ENCODE results near the gene KYNU. TPM values are rescaled to one million over a fixed set of nuclear protein-coding genes. Genes with fewer than 3 reads are reported as not detected.

KYNU gene
- total RNA-seq, 1 experiment from 2014 or later = 0.37 TPM

GRCh38 chr2:142875652-142876051, 1.8 kb upstream of the KYNU start:
- H3K4me3 Mint-ChIP-seq = no peak overlapping the region
- Histone ChIP-seq H3T11ph (ENCODE audit: low read length) (no peak overlapping the region), H4K20me1 (ENCODE audit: control insufficient read depth, insufficient read depth, insufficient read length) (no peaks in the 10 kb centered on the region), H4K91ac (ENCODE audit: insufficient read length, low read depth, low read length) (no peak overlapping the region), H2BK15ac (ENCODE audit: low read depth, low read length) (no peak overlapping the region), H3K23ac (ENCODE audit: insufficient read length, low read depth, low read length) (no peak overlapping the region), H2AK5ac (ENCODE audit: insufficient read length, low read length) (no peak overlapping the region), H3K9me3 (ENCODE audit: control insufficient read depth, low read depth, low read length) (no peaks in the 10 kb centered on the region), H3K4me2 (ENCODE audit: insufficient read depth, insufficient read length, low read length) (no peak overlapping the region), H2AFZ (ENCODE audit: low read length) (no peak overlapping the region), H2BK5ac (ENCODE audit: insufficient read length, low read length) (no peak overlapping the region), H4K5ac (ENCODE audit: insufficient read length, low read depth, low read length) (no peak overlapping the region), H3K4me1 (ENCODE audit: insufficient read depth, low read length) (no peaks in the 10 kb centered on the region), H3K14ac (ENCODE audit: insufficient read depth, low read length) (no peak overlapping the region), H3K23me2 (ENCODE audit: insufficient read length, low read depth, low read length, poor library complexity, severe bottlenecking) (no peaks in the 10 kb centered on the region), H3K79me1 (ENCODE audit: insufficient read depth, low read depth, low read length, poor library complexity, severe bottlenecking) (no peaks in the 10 kb centered on the region), H3K27ac (ENCODE audit: insufficient read length, low read depth, low read length) (no peak overlapping the region), H3K79me2 (ENCODE audit: insufficient read depth, low read length) (no peaks in the 10 kb centered on the region), H2BK120ac (ENCODE audit: low read depth, low read length, poor library complexity, severe bottlenecking) (no peak overlapping the region), H3K18ac (ENCODE audit: insufficient read length, low read depth, low read length) (no peak overlapping the region), H3K4ac (ENCODE audit: low read depth, low read length) (no peak overlapping the region), H2BK12ac (ENCODE audit: insufficient read length, low read depth, low read length) (no peak overlapping the region), H2BK20ac (ENCODE audit: low read depth, low read length, poor library complexity, severe bottlenecking) (no peak overlapping the region), H4K8ac (replicated peaks; ENCODE audit: insufficient read length, low read depth, low read length) (no peak overlapping the region), H3K9ac (ENCODE audit: extremely low read depth, insufficient read length, low read length) (no peak overlapping the region), H3K27me3 (ENCODE audit: insufficient read depth, low read length) (no peaks in the 10 kb centered on the region), H3K56ac (ENCODE audit: insufficient read length, low read depth, low read length) (no peak overlapping the region)
- no peaks in the 10 kb centered on the region for H3K27me3 Mint-ChIP-seq (ENCODE audit: low read depth)
- no peaks in the 10 kb centered on the region for H3K36me3 Mint-ChIP-seq (ENCODE audit: insufficient read depth in 1 of 3, low read depth in 3 of 3)
- no peak for TF ChIP-seq CTCF (conservative IDR thresholded peaks at IDR 0.05)
- H3K4me1 Mint-ChIP-seq = peaks cover 5 to 9% of the 10 kb centered on the region in 2 experiments; a peak in 3 of 4 replicates
- no CpG with 5 or more reads among the region's 4 CpGs for WGBS (ENCODE audit: extremely low coverage, insufficient read length, low lambda C conversion rate)
- H3K27ac Mint-ChIP-seq = no peak overlapping the region
- no peaks in the 10 kb centered on the region for H3K9me3 Mint-ChIP-seq
- no peak for DNase-seq

Measured in H9 (cell line).